A172 (cell line): ENCODE data around the gene POLA1. TPM values are rescaled to one million over a fixed set of nuclear protein-coding genes. Genes with fewer than 3 reads are reported as not detected.

Experiments
- DNase-seq: peaks from one replicate; pipeline ENCODE4 v3.0.0-alpha.2; 2015; ENCODE audit warnings: low spot score
- total RNA-seq: library from RNA; depleted of rRNA; stranded (reverse); fragments of >200 nt; shearing (Covaris generic); gene quantifications from 2 replicates; pipeline ENCODE4 v1.2.3, GENCODE V29; 2014

The POLA1 gene
- total RNA-seq, 1 experiment from 2014 or later, result 34.1 TPM

GRCh38 chrX:25010784-25011588 lies 317.3 kb downstream of the POLA1 start:
- DNase-seq, result no peak

DNA sequence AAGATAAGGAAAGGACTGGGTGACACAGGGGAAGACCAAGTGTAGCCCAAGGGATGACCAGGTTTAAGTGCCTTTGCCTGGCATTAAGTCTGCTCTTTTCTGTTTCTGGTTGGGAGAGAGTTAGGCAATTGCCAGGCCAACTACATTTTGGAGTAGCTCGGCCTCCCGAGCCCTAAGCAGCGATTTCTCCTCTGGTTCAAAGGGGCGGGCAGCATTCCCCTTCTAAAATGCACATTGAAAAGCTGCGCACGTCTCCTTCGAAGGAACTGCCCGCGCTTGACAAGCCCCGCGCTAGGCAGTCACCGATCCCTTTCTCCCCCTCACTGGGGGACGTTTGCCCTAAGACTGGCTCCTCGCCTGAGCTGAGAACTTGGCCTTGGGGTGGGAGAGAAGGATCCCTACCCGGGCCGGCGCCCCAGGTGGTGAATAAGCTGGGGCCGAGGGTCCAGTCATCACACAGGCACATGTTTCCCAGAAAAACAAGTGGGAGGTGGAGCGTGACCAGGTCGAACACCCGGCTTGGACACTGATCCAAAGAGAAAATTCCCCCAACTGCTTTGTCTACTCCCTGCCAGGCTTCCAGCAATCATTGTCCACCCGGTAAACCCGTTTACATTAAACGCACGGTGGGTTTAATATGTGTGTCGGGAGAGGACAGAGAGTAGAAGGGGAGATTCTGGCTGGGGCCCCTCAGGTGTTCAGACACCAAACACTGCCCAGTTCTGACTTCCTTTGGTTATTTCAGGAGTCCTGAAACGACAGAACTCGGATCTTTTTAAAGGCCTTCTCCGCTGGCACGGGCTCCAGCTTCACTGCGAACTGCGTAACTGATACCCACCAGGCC lies 318.1 kb downstream of the POLA1 start:
- no peak for DNase-seq

GRCh38 chrX:25012433-25012735 lies 318.7 kb downstream of the POLA1 start:
- DNase-seq, result no peak

- peak; percentile 5 for DNase-seq
Measured at GRCh38 chrX:25012793-25013631, 319.3 kb downstream of the POLA1 start.

DNA sequence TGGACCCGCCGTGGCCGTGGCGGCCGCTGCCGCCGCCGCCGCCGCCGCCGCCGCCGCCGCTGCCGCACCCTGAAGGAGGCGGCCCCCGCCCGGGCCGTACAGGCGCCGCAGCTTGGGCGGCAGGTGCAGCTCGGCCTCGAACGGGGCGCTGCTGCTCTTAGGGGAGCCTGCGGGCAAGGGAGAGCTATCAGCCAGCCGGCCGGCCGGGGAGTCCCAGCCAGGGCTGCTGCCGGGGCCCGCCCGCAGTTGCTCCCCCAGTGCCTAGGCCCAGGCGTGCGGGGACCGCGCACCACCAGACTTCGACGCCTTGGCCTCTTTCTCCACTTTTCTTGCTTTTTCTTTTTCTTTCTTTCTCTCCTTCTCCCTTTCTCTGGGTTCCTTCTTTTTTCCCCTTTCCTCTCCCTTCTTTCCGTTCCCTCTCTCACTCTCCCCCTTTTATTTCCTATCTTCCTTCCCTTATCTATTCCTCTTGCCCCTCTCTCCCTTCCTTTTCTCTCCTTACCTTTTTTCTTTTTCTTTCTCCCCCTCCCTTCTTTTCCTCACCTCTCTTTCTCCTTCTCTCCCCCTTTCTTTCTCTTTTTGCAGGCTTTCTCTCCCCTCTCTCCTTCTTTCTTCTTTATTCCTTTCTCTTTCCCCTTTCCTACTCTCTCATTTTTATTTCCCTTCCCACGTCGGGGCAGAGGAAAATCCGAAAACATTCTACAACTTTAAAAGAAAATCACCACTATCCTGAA lies 320.1 kb downstream of the POLA1 start:
- no peak for DNase-seq

GRCh38 chrX:25014366-25014838 lies 320.7 kb downstream of the POLA1 start:
- DNase-seq, result no peak

GRCh38 chrX:25015486-25016360 lies 322.0 kb downstream of the POLA1 start, which contains the start of gene ARX:
Gene ARX, minus strand, starts transcription at chrX:25015965. Its CDS starts 228 bp downstream, at chrX:25015737.
- DNase-seq, result no peak

- DNase-seq, result no peak
Measured at GRCh38 chrX:25016361-25016671, 322.6 kb downstream of the POLA1 start.

DNA sequence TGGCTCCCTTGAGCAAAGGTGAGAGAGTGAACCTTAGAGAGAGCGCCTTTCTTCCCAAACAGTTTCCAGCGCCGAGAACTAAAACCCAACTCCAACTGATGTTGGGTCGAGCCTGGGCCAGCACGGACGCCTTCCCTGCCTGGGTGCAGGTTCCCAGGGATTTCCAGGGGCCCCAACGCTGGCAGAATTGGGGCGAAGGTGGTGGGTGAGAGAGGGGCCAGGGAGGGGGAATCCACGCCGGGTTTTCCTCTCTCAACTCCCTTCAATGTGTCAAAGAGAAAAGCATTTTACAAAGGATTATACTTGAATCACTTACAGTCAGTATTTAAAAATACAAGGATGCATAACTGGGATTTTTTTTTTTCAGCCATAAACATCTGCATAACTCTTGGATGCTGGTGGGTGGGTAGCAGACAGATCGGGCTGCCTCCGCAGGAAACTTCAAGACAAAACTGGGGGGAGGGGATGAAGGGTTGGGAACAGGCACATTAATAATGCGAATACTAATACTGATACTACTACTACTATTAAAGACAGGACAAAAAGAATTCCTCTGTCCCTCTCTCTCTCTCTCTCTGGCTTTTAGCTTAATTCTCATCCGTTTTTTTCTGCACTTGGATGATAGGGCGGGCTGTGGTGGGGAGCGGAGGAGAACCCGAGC lies 323.4 kb downstream of the POLA1 start:
- DNase-seq, result no peak

DNA sequence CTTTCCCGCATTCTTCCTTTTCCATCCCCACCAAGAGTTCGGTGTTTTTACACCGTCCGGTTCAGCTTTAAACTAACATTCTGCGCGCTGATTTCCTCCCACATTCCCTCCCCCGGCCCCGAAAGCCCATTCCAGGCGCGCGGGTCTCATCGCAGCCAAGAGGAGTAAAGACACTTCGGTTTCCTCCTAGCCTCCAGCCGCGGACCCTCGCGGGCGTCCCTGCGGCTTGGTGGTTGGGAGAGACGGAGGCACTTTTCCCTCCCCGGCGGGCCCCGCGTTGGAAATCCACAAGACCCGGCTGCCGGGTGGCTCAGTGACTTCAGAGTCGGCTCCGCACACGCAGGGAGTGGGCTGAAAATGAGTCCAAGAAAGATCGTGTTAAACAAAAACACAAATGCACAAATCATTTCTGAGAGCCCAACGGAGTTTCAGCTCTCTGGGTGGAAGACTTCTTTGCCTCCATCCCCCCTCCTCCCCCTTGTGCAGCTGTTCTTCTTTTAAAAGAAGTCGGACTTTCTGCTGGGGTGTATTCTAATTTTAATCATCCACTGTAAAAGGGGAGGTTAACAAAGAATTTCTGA lies 324.0 kb downstream of the POLA1 start:
- DNase-seq, result no peak

GRCh38 chrX:25018682-25019081 lies 325.0 kb downstream of the POLA1 start:
- no peak for DNase-seq

GRCh38 chrX:25019707-25020390 lies 326.1 kb downstream of the POLA1 start:
- no peak for DNase-seq

- DNase-seq, result no peak
Measured at GRCh38 chrX:25020391-25020904, 326.7 kb downstream of the POLA1 start.

DNA sequence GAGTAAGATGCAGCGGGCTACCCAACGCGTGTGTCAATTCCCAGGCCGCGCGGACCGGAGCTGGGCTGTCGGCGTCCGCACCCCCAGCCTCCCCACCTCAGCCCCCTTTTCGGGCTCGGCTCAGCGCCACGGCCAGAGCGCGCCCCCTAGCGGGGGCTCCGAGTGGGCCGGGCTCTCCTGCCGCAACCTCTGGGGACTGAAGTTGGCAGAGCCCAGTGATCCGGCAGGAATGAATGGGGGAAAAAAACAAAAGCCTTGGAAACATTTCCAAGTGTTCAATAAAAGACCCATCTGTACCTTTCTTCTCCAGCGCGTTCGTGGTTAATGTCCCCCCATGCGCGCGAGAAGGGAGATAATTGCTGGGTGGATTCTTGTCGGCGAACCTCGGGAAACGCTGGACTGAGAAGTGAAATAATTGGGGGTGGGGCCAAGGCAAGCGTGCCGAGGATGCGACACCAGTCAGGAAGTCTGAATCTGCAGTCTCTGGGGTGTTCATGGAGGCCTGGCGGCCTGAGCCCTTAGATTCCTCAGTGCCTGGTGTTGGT lies 327.3 kb downstream of the POLA1 start:
- peak; percentile 15 for DNase-seq

DNA sequence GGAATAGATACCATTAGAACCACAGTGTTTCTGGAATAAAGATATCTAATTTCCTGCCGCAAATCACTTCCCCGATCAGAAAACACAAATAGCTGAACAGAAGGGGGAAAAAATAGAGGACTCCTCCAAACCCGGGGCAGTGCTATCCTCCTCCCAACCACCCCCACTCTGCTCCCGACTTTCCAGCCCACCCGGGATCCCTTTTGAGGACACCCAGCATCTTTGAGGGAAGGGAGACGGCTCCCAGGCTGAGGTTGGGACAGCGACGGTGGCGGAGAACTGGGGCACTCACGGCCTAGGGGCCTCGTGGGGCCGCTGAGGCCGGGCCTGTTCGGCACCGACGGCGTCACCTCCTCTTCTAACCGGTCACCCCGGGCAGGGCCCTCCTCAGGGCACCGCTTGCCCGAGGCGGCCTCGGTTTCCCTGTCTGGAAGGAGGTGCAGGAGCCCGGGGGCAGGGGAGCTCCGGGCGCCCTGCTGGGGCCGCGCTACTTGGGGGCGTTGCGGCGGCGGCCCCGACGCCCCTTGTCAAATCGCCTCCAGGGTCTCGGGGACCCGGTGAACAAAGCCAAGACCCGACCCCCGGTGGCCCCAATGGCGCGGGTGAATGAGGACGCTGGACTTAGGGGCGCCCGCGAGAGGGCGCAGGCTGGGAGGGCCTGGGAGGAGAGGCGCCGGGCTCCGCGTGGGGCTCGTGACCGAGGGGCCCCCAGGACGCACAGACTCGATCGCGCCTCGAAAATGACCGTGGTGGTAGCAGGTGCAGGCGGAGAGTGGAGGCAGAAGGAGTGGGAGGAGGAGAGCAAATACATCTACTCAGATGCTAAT lies 329.0 kb downstream of the POLA1 start:
- DNase-seq, result no peak

- no peak for DNase-seq
Measured at GRCh38 chrX:25023908-25024307, 330.2 kb downstream of the POLA1 start.

- no peak for DNase-seq
Measured at GRCh38 chrX:25025615-25026014, 331.9 kb downstream of the POLA1 start.
